Measurements from ENCODE around the gene SEPTIN5. TPM values are rescaled to one million over a fixed set of nuclear protein-coding genes. Genes with fewer than 3 reads are reported as not detected.
"Not testable (repeated sequence)": the region's sequence is repeated elsewhere in the genome, so short reads cannot be mapped to it uniquely, and the experiment has no call there.

SEPTIN5 gene
- total and polyA plus RNA-seq, 12 donors: 3.7 to 73.4 (median 14.9) TPM

DNA sequence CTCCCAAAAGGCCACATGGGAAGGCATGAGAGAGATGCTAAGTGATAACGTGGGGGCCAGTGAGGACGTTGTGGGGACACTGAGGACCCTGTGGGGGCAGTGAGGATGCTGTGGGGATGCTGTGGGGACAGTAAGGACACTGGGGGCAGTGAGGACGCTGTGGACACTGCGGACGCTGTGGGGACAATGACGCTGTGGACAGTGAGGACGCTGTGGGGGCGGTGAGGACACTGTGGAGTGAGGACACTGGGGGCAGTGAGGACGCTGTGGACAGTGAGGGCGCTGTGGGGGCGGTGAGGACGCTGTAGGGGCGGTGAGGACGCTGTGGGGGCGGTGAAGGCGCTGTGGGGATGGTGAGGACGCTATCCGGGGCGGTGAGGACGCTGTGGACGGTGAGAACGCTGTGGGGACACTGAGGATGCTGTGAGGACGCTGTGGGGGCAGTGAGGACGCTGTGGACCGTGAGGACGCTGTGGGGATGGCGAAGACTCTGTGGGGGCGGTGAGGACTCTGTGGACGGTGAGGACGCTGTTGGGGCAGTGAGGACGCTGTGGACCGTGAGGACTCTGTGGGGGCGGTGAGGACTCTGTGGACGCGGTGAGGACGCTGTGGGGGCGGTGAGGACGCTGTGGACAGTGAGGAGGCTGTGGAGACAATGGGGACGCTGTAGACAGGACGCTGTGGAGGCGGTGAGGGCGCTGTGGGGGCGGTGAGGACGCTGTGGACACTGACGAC lies 10.8 kb downstream of the SEPTIN5 start:
- intact Hi-C loops (cut with DNase I): no loop called here
- H3K27ac ChIP-seq: no peak overlapping the region
- 72 to 75% (median 73%) methylated on average over 39 to 45 of the region's 45 CpGs for WGBS, 4 donors
- no peaks in the 10 kb centered on the region for H3K9me3 ChIP-seq (replicated peaks in 1 of 3)
- TF ChIP-seq CTCF (IDR thresholded peaks at IDR 0.05): no peak
- TF ChIP-seq POLR2A (IDR thresholded peaks at IDR 0.05): no peak
- no peaks in the 10 kb centered on the region for H3K36me3 ChIP-seq (replicated peaks in 1 of 2)
- no peaks in the 10 kb centered on the region for H3K4me1 ChIP-seq (replicated peaks in 1 of 2)
- no peak for DNase-seq
- no peaks in the 10 kb centered on the region for H3K27me3 ChIP-seq
- H3K4me3 ChIP-seq: no peak overlapping the region

DNA sequence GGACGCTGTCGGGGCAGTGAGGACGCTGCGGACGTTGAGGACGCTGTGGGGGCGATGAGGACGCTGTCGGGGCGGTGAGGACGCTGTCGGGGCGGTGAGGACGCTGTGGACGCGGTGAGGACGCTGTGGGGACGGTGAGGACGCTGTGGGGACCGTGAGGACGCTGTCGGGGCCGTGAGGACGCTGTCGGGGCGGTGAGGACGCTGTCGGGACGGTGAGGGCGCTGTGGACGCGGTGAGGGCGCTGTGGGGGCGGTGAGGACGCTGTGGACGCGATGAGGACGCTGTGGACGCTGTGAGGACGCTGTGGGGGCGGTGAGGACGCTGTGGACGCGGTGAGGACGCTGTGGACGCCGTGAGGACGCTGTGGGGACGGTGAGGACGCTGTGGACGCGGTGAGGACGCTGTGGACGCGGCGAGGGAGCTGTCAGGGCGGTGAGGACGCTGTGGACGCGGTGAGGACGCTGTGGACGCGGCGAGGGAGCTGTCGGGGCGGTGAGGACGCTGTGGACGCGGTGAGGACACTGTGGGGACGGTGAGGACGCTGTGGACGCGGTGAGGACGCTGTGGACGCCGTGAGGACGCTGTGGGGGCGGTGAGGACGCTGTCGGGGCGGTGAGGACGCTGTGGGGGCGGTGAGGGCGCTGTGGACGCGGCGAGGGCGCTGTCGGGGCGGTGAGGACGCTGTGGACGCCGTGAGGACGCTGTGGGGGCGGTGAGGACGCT lies 11.9 kb downstream of the SEPTIN5 start:
- H3K4me1 ChIP-seq (replicated peaks in 1 of 2); DNase-seq; H3K27me3 ChIP-seq; H3K4me3 ChIP-seq; H3K9me3 ChIP-seq (replicated peaks in 1 of 3); intact Hi-C loops (cut with DNase I); H3K36me3 ChIP-seq (replicated peaks in 1 of 2); H3K27ac ChIP-seq: not testable (repeated sequence)
- 77 to 87% (median 83%) methylated on average over 81 to 96 of the region's 96 CpGs for WGBS, 4 donors

DNA sequence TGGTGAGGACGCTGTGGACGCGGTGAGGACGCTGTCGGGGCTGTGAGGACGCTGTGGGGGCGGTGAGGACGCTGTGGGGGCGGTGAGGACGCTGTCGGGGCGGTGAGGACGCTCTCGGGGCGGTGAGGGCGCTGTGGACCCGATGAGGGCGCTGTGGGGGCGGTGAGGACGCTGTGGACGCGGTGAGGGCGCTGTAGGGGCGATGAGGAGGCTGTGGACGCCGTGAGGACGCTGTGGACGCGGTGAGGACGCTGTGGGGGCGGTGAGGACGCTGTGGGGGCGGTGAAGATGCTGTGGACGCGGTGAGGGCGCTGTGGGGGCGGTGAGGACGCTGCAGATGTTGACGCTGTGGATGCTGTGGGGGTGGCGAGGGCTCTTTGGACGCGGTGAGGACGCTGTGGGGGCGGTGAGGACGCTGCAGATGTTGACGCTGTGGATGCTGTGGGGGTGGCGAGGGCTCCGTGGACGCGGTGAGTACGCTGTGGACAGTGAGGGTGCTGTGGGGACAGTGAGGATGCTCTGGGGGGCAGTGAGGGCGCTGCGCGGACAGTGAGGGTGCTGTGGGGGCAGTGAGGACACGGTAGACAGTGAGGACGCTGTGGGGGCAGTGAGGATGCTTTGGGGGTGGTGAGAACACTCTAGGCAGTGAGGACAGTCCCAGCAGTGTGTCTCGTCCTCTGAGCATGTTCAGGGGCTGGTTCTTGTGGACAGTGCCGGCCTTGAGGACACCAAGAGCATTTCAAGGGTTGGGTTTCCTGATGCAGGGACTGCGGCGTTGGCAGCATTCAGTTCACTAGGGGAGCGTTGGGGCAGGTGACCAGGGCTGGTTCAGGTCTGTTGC lies 13.2 kb downstream of the SEPTIN5 start:
- no peaks in the 10 kb centered on the region for H3K9me3 ChIP-seq (replicated peaks in 1 of 3)
- 59 to 71% (median 68%) methylated on average over 48 to 61 of the region's 61 CpGs for WGBS, 4 donors
- no peaks in the 10 kb centered on the region for H3K27me3 ChIP-seq
- DNase-seq: no peak
- no peak for TF ChIP-seq CTCF (IDR thresholded peaks at IDR 0.05)
- TF ChIP-seq POLR2A (IDR thresholded peaks at IDR 0.05): no peak
- H3K4me1 ChIP-seq (replicated peaks in 1 of 2): peaks cover 3 to 5% of the 10 kb centered on the region in 2 donors
- H3K36me3 ChIP-seq (replicated peaks in 1 of 2): no peaks in the 10 kb centered on the region
- no peak overlapping the region for H3K4me3 ChIP-seq
- intact Hi-C loops (cut with DNase I): no loop called here
- no peak overlapping the region for H3K27ac ChIP-seq

GRCh38 chr22:19728271-19728670 lies 14.0 kb downstream of the SEPTIN5 start:
- intact Hi-C loops (cut with DNase I): no loop called here
- Histone ChIP-seq H3K27ac (no peak overlapping the region), H3K4me3 (no peak overlapping the region), H3K27me3 (no peaks in the 10 kb centered on the region), H3K9me3 (replicated peaks in 1 of 3) (no peaks in the 10 kb centered on the region), H3K36me3 (replicated peaks in 1 of 2) (no peaks in the 10 kb centered on the region), H3K4me1 (replicated peaks in 1 of 2) (peaks cover 3 to 5% of the 10 kb centered on the region in 2 donors)
- 66 to 79% (median 74%) methylated on average over 3 to 6 of the region's 6 CpGs for WGBS, 4 donors
- no peak for DNase-seq
- TF ChIP-seq CTCF (IDR thresholded peaks at IDR 0.05) (no peak), POLR2A (IDR thresholded peaks at IDR 0.05) (no peak)
